Sigmoid colon (tissue), 7 donors: ENCODE measurements around the gene LCMT1. TPM values are rescaled to one million over a fixed set of nuclear protein-coding genes. Genes with fewer than 3 reads are reported as not detected.
"Not testable (repeated sequence)": the region's sequence is repeated elsewhere in the genome, so short reads cannot be mapped to it uniquely, and the experiment has no call there.

ENCODE experiments used
- DNase-seq: peaks from one replicate; pipeline ENCODE4 v3.0.0-alpha.2; 2019
- H3K27ac ChIP-seq, 4 donors: fragments of 200-600 bp; sonication (generic); one replicate each; pipeline ENCODE4 v1.5.1; 2016 to 2019; ENCODE audit warnings: mild to moderate bottlenecking in 1 of 4
- H3K27me3 ChIP-seq, 3 donors: fragments of 200-600 bp; sonication (generic); one replicate each; pipeline ENCODE4 v1.5.1; 2019; ENCODE audit warnings: mild to moderate bottlenecking in 1 of 3
- H3K36me3 ChIP-seq, 4 donors: fragments of 200-600 bp; sonication (generic); one replicate each; pipeline ENCODE4 v1.5.1; 2016 to 2019
- H3K4me1 ChIP-seq, 4 donors: fragments of 200-600 bp; sonication (generic); one replicate each; pipeline ENCODE4 v1.5.1; 2017 to 2019
- H3K4me3 ChIP-seq, 4 donors: fragments of 200-600 bp; sonication (generic); one replicate each; pipeline ENCODE4 v1.5.1; 2017 to 2019; ENCODE audit warnings: mild to moderate bottlenecking in 2 of 4, moderate library complexity in 1 of 4
- H3K9me3 ChIP-seq, 4 donors: fragments of 200-600 bp in 3 of 4; sonication (generic) in 3 of 4; one replicate each; pipeline versions ENCODE4 v1.5.1 to v1.6.1; 2013 to 2019
- EP300 ChIP-seq, 4 donors: sonication (generic); formaldehyde crosslinking; IDR thresholded peaks; one replicate each; pipeline ENCODE4 v1.6.1; 2017; ENCODE audit warnings: antibody characterized with exemption in 4 of 4
- POLR2A ChIP-seq, 2 donors: fragments of 450-650 bp; IDR thresholded peaks; one replicate each; pipeline ENCODE4 v1.6.1; 2016; ENCODE audit warnings: antibody characterized with exemption in 2 of 2, mild to moderate bottlenecking in 2 of 2, moderate library complexity in 2 of 2
- POLR2AphosphoS5 ChIP-seq, 4 donors: sonication (generic); formaldehyde crosslinking; IDR thresholded peaks; one replicate each; pipeline ENCODE4 v1.6.1; 2017; ENCODE audit warnings: antibody characterized with exemption in 4 of 4
- WGBS, 2 donors: extraction: QIAGEN DNeasy Blood & Tissue Kit; methylation state at CpG; one replicate each; pipeline ENCODE4 v1.1.7; 2013; 5-methylcytosine and 5-hydroxymethylcytosine counted together
- intact Hi-C: fragments of 100-400 bp; cut with DNase I; formaldehyde crosslinking; loops from one replicate; pipeline ENCODE4 v1.15.1; 2023
- polyA plus RNA-seq, 3 donors: library from polyadenylated mRNA; stranded (reverse); fragments of 200-250 nt; gene quantifications; one replicate each; pipeline ENCODE4 v1.2.3, GENCODE V29; 2013
- total RNA-seq, 4 donors: library from RNA; depleted of rRNA; stranded (reverse); fragments of >200 nt; gene quantifications; one replicate each; pipeline ENCODE4 v1.1.0, GENCODE V29; 2016
- TF ChIP-seq, protein P1 (sequence below), 4 experiments: fragments of 450-650 bp in 3 of 4; fragments of 200-600 bp in 1 of 4; IDR thresholded peaks; one replicate each; pipeline ENCODE4 v1.5.1; 2016 to 2019; ENCODE audit warnings: antibody characterized with exemption in 4 of 4, mild to moderate bottlenecking in 3 of 4, moderate library complexity in 2 of 4
- donor health status: healthy with polysubstance abuse.
- donor health status: Bipolar disorder and iron deficiency.
- donor health status: healthy.

LCMT1 gene
- 10 to 100 TPM; 27.0 to 50.0 (median 36.2) TPM for total RNA-seq
- 10 to 100 TPM; 37.3 to 61.5 (median 52.3) TPM for polyA plus RNA-seq

DNA sequence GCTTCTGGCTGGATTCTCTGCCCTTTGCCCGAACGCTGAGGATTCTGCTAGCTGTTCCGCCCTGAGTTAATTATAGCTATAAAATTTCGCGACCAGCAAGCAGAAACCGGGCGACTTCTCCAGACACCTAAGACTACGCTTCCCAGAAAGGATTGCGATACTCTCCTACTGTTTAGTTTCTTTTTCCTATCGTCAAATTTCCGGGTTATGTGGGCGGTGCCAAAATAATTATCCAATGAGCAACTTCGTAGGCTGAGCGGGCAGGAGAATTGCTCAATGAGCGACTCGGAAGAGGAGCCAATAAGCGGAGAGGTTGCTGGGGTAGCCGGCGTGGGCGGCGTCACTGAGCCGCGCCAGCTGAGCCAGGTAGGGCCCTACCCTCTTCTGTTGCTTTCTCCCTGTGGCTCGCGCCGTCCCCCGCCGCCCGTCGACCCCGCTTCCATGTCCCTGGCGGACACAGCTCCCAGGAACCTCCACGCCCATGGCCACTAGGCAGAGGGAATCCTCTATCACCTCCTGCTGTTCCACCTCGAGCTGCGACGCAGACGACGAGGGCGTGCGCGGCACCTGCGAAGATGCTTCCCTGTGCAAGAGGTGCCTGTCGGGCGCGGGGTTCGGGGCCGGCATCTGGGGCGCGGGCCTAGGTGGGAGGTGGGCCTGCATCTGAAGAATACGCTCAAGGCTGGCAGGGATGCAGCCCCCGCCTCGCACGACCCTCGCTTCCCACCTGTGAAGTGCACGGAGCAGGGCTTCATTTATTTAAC lies at the start of gene LCMT1:
TSS of gene LCMT1 (plus strand) at position 340 of the 764 bp plus-strand sequence. CDS start at position 482, 142 bp downstream.
- peaks cover 0 to 51% (median 41%) of the 10 kb centered on the region in 4 donors for H3K4me1 ChIP-seq
- DNase-seq = peak; percentile 97
- peak; percentile 54 to 62 for TF ChIP-seq POLR2A (IDR thresholded peaks at IDR 0.05)
- TF ChIP-seq, protein P1, sequence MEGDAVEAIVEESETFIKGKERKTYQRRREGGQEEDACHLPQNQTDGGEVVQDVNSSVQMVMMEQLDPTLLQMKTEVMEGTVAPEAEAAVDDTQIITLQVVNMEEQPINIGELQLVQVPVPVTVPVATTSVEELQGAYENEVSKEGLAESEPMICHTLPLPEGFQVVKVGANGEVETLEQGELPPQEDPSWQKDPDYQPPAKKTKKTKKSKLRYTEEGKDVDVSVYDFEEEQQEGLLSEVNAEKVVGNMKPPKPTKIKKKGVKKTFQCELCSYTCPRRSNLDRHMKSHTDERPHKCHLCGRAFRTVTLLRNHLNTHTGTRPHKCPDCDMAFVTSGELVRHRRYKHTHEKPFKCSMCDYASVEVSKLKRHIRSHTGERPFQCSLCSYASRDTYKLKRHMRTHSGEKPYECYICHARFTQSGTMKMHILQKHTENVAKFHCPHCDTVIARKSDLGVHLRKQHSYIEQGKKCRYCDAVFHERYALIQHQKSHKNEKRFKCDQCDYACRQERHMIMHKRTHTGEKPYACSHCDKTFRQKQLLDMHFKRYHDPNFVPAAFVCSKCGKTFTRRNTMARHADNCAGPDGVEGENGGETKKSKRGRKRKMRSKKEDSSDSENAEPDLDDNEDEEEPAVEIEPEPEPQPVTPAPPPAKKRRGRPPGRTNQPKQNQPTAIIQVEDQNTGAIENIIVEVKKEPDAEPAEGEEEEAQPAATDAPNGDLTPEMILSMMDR (IDR thresholded peaks at IDR 0.05) = no peak
- peak; percentile 75 to 88 (median 84) for TF ChIP-seq POLR2AphosphoS5 (IDR thresholded peaks at IDR 0.05)
- no peaks in the 10 kb centered on the region for H3K9me3 ChIP-seq
- H3K27ac ChIP-seq = peak within 1 kb of the TSS; percentile 85 to 88 (median 88)
- intact Hi-C loops = loop anchor here (2.0 to 5.0 kb wide), 2 partner anchors 145 to 574 kb away; partner anchors contain the start of genes RBBP6 and ZKSCAN2
- 0 to 1% methylated on average over 55 of the region's 55 CpGs for WGBS, 2 donors
- peaks cover 0 to 13% (median under 1%) of the 10 kb centered on the region in 4 donors for H3K36me3 ChIP-seq
- H3K27me3 ChIP-seq = no peaks in the 10 kb centered on the region
- peak within 1 kb of the TSS; percentile 80 to 96 (median 92) for H3K4me3 ChIP-seq

DNA sequence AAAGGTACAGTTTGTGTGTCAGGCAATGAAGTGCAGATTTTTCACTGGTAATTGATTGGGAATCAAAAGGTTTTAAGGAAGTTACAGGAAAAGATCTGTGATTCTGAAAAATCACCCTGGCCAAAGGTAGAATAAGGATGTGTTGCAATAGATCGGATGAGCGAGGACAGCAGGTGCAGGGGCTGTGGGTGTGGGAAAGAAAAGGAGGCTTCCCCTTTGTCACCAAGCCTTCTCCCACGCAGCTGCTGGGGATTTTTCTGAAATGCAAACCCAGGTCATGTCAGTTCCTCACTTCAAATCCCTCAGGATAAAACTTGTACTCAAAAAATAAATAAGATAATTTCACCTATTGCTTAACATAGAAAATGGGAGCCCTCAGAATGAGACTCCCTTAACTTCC lies 48.4 kb upstream of the LCMT1 start:
- H3K36me3 ChIP-seq = no peaks in the 10 kb centered on the region
- no peak overlapping the region for H3K27ac ChIP-seq
- 45 to 47% methylated on average over 3 of the region's 3 CpGs for WGBS, 2 donors
- peaks cover 0 to 15% (median 13%) of the 10 kb centered on the region in 4 donors for H3K4me1 ChIP-seq
- TF ChIP-seq EP300 (IDR thresholded peaks at IDR 0.05) (no peak), POLR2AphosphoS5 (IDR thresholded peaks at IDR 0.05) (no peak)
- intact Hi-C loops = loop anchor here (10.0 kb wide), 1 partner anchor 192 kb away; the partner anchor contains the start of gene ZKSCAN2
- no peaks in the 10 kb centered on the region for H3K27me3 ChIP-seq
- no peaks in the 10 kb centered on the region for H3K9me3 ChIP-seq
- no peak for DNase-seq
- no peak overlapping the region for H3K4me3 ChIP-seq

DNA sequence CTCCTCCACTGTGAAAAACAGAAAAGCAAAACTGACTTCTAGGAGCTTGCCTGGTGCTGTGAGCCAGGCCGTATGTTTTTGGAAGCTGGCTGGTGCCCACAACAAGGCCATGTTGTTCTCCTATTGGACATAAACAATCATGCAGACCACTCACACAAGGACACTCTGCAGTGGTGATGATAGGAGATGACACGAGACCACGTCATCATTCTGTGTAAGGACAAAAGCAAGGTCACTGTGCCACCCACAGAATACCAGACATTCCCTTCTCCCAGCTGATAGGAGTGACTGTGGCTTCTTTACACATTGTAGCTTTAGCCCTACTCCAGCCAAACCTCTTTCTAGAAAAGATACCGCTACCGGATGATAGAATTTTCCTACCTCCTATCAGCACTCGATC lies 47.7 kb upstream of the LCMT1 start:
- Histone ChIP-seq H3K4me3 (no peak overlapping the region), H3K27me3 (no peaks in the 10 kb centered on the region), H3K27ac (no peak overlapping the region), H3K36me3 (no peaks in the 10 kb centered on the region), H3K4me1 (peaks cover 0 to 16% (median 13%) of the 10 kb centered on the region in 4 donors), H3K9me3 (no peaks in the 10 kb centered on the region)
- TF ChIP-seq POLR2A (IDR thresholded peaks at IDR 0.05) (no peak), POLR2AphosphoS5 (IDR thresholded peaks at IDR 0.05) (no peak), EP300 (IDR thresholded peaks at IDR 0.05) (no peak)
- TF ChIP-seq, protein P1 (IDR thresholded peaks at IDR 0.05) = no peak
- no peak for DNase-seq
- WGBS, 2 donors = 86 to 89% methylated on average over 6 of the region's 6 CpGs
- intact Hi-C loops = loop anchor here (10.0 kb wide), 1 partner anchor 191 kb away; the partner anchor contains the start of gene ZKSCAN2

DNA sequence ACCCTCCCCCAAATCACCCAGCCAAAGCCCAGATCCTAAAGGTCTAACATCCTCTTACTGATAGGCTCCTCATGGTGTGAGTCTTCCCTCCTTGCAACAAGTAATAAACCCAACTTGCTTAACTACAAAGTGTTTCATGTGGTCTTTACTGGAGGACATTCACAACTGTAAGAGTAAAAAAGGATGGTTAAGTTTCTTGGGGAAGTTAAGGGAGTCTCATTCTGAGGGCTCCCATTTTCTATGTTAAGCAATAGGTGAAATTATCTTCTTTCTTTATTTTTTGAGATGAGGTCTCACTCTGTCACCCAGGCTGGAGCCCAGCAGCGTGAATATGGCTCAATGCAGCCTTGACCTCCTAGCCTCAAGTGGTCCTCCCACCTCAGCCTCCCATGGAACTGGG lies 47.3 kb upstream of the LCMT1 start:
- H3K27me3 ChIP-seq, DNase-seq, H3K36me3 ChIP-seq, H3K9me3 ChIP-seq, H3K4me3 ChIP-seq: not testable (repeated sequence)
- intact Hi-C loops = loop anchor here (10.0 kb wide), 1 partner anchor 191 kb away; the partner anchor contains the start of gene ZKSCAN2
- Histone ChIP-seq H3K4me1 (peaks cover 0 to 16% (median 13%) of the 10 kb centered on the region in 4 donors), H3K27ac (peak overlapping the region in 2 of 4 donors; percentile 4 to 20)
- WGBS, 2 donors = 91 to 95% methylated on average over 1 of the region's 1 CpG

DNA sequence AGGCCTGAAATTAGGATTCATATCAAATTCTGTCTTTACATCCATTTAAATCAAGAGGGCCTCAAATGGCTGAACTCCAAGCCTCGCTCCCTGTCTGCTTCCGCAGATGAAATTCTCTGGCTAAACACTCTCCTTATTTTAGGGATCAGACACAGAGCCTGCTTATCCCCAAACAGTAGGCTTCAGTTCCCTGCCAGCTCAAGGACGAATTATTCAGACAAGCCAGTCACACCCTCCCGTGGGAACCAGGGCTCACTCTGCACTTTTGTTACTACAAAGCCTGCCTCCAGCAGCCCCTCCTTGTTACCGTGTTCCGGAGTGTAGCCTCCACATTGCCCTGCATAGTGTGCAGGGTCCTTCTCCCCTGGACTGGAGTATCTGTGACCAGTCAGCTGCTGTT lies 46.6 kb upstream of the LCMT1 start:
- Histone ChIP-seq H3K36me3 (no peaks in the 10 kb centered on the region), H3K27ac (peak overlapping the region in 2 of 4 donors; percentile 4 to 94), H3K4me1 (peaks cover 0 to 16% (median 13%) of the 10 kb centered on the region in 4 donors), H3K9me3 (no peaks in the 10 kb centered on the region), H3K27me3 (no peaks in the 10 kb centered on the region), H3K4me3 (no peak overlapping the region)
- intact Hi-C loops = loop anchor here (5.0 to 10.0 kb wide), 2 partner anchors 48 to 190 kb away; partner anchors contain the start of genes ARHGAP17 and ZKSCAN2
- WGBS, 2 donors = 77 to 78% methylated on average over 6 of the region's 6 CpGs
- DNase-seq = peak; percentile 69
- TF ChIP-seq POLR2A (IDR thresholded peaks at IDR 0.05) = no peak
- TF ChIP-seq, protein P1 (IDR thresholded peaks at IDR 0.05) = no peak
- no peak for TF ChIP-seq POLR2AphosphoS5 (IDR thresholded peaks at IDR 0.05)
- TF ChIP-seq EP300 (IDR thresholded peaks at IDR 0.05) = no peak
